NCI-H748 (cell line): Measurements from ENCODE around the gene HCN3.
"Not testable (repeated sequence)": the region's sequence is repeated elsewhere in the genome, so short reads cannot be mapped to it uniquely, and the experiment has no call there.

Source experiments
- DNase-seq: peaks from one replicate; lab custom pipeline; 2025; ENCODE audit not compliant: unreplicated experiment; lab: John Stamatoyannopoulos, UW

The HCN3 gene

DNA sequence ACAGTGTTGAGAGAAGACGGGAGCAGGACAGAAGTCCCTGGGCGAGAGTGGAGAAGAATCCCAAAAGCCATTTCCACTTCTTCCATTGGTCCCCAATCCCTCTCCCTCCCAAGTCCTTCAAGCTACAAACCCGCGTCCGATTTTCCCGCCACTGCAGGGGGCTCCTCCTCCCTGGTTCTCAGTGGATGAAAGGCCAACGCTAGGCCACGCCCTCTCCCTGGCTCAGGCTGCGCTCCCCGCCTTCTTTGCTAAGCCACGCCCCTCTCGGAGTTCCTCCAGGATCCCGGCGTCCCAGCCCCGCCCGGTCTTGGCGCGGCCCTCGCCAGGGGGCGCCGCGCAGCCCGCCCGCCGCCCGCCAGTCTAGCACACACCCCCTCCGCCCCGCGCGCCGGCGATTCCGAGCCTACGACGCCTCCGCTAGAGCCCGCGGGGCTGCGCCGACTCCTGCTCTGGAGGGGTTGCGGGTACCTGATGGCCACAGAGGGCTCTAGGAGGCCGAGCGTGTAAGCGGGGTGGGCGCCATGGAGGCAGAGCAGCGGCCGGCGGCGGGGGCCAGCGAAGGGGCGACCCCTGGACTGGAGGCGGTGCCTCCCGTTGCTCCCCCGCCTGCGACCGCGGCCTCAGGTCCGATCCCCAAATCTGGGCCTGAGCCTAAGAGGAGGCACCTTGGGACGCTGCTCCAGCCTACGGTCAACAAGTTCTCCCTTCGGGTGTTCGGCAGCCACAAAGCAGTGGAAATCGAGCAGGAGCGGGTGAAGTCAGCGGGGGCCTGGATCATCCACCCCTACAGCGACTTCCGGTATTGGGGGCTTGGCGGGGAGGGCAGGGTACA is at the start of gene HCN3:
TSS of gene HCN3 (plus strand) at position 394 of the 832 bp plus-strand sequence. CDS start at position 522, 128 bp downstream.
- DNase-seq: peak; percentile 98

DNA sequence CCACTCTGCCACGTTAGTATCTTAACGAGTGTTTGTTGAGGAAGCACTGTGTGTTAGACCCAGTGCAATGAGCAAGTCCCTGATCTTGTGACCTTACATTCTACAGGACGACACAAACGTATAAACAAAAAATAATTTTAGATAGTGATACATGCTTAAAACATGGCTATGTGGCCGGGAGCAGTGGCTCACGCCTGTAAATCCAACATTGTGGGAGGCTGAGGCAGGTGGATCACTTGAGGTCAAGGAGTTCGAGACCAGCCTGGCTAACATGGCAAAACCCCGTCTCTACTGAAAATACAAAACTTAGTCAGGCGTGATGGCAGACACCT is 49.2 kb upstream of the HCN3 start:
- no peak for DNase-seq

DNA sequence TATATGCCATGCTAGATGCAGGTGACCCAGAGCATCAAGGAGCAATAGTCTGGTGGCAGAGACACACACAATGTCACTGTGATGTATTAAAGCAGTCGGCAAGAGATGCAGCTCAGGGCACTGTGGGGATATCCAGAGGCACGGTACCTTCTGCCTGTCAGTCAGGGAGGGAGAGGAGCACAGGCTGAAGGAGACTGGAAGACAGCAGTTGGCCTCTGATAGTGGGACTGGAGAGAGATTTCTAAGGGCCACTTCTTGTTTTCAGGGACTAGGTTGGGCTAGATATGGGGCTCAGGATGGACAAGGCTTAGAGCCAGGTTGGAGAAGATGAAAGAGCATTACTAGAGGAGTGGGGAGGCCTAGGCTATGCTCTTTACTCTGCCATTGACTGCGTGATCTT is 46.0 kb upstream of the HCN3 start:
- DNase-seq: not testable (repeated sequence)

DNA sequence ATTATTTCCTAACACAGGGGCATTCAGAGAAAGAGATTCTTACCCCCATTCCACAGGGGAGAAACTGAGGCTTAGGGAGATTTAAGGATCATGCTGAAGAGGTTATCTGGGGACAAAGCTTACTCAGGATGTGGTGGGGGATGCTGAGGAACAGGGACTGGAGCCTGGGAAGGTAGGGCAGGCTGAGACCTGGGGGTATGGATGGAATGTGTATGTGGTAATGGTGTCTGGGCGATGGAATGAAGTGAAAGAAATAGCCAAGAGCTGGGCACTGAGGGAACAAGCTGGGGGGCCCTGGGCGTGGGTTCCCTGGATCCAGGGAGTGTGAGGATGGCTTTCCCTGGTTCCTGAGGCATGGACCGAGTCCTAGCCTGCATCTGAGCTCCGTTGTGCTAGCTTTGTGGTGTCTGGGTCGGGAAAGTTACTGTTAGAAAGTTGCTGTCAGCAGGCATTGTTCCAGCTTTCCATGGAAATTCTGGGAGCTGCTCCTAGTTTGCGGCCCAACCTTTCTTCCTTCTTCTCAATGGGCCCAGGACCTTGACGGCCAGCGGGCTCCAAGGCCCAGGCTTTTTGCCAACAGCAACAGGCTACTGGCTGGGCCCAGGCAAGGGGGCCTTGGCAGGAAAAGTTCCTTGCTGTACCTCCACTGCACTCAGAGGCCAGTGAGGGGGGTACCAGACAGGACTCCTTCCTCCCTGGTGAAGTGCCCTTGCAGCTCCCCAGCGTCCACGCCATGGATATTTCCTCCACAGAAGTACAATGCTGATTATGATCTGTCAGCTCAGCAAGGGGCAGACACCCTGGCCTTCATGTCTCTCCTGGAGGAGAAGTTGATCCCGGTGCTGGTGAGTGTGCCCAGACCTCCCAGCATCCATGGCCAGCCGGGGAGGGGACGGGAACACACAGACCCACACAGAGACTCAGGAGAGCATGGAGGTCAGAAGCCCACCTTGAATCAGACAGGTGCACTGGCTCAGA is 45.0 kb upstream of the HCN3 start:
- DNase-seq: not testable (repeated sequence)

DNA sequence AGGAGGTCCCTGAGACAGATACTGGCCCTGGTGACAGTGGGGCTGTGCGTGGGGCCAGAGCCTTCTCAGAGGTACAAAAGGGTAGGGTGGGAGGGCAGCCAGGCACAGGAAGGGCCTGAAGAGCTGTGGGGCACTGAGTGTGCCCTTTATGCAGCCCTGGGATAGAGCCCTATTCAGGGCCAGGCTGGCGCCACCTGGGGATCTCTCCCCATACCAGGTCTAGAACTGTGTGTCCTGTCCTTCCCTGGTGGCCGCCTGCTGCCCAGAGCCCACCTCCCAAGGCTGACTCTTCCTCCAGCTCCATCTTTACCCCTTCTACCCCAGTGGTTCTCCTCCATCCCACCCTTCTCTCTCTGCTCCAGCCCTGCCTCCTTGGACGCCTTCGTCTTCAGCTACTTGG is 43.8 kb upstream of the HCN3 start:
- not testable (repeated sequence) for DNase-seq

DNA sequence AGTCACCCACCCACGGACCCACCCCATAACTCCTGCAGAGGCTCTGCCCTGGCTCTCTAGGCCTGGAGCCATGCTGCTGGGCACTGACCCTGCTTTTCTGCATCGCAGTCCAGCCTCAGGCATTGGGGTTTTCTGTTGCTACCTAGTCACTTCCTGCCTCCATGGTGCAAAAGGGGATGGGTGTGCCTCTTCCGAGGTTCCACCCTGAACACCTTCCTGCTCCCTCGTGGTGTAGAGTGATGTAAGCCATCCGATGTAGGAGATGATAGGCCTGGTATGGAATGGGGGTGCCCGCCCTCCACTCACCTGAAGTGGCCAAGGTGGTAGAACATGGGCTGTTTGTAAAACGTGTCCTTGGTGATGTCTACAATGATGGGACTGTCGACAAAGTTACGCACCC is 41.9 kb upstream of the HCN3 start:
- DNase-seq: not testable (repeated sequence)

DNA sequence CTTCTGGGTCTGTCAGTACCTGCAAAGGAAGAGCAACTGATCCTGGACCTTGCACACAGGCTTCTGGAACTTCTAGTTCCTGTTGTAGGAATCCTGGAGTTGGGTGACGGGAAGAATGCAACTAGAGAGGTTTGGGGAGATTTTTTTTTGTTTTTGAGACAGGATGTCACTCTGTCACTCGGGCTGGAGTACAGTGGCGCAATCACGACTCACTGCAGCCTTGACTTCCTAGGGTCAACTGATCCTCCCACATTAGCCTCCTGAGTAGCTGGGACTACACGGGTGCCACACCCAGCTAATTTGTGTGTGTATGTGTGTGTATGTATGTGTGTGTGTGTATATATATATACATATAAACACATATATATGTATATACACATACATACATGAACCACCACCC is 40.8 kb upstream of the HCN3 start:
- no peak for DNase-seq

DNA sequence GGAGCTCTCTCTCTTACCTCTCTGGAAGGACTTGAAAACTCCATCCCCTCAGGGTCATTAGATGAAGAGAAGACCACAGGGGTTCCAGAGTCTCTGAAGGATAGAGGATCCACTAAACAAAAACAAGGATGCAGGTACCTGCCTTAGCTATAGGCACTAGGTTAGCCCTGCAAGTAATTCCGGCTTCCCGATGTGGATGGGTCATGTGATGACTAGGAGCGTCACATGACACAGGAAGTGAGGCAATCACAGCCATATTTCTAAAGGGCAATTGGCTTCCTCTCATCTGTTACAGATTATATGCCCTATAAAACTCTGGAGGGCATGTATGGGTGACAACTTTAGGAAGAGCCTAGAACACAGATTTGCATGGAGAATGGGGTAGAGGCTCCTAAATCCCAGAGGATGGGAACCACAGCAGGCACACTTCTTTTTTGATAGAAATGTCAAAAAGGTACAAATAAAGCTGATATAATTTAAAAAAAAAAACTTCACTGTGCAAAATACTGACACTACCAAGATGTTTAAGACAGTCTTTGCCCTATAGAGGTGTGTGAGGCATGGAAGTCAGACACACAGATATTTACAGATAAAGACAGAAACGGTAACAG is 36.1 kb upstream of the HCN3 start:
- peak; percentile 85 for DNase-seq

DNA sequence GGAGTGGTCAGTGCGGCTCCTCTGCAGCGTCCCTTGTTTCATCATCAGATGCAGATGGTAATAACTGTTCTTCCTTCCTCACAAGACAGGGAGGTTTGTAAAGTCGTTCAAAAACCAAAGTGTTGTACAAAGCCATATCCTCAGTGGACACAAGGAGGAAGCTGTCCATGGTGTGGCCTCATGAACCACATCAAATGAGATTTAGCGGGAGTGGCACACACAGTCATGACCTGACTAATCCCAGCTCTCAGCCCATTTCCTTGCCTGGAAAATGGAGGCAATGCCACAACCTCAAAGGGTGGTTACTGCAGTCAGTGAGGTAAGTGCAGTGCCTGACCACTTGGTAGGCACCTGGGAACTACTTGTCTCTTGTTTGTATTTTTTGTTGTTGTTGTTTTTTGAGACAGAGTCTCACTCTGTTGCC is 35.4 kb upstream of the HCN3 start:
- DNase-seq: no peak

DNA sequence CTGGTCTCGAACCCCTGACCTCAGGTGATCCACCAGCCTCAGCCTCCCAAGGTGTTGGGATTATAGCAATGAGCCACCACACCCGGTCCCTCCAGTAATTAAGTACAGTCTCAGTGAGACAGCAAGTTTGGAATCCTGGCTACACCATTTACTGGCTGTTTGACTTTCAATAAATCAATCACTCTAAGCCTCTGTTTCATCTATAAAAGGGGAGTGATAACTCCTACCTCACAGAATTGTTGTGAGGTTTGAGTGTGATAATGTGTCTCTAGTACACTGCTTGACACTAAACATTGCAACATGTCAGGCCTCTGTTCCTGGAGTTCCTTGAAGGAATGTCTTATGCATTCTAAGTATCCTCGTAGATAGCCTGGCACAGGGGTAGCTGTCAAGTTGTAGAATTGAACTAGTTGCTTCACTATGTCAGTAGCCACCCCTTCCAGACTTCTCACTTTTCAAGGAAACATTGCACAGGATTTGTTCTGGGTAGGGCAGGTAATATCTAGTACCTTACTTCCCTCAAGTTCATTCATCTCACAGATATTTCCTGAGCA is 34.4 kb upstream of the HCN3 start:
- DNase-seq: no peak

DNA sequence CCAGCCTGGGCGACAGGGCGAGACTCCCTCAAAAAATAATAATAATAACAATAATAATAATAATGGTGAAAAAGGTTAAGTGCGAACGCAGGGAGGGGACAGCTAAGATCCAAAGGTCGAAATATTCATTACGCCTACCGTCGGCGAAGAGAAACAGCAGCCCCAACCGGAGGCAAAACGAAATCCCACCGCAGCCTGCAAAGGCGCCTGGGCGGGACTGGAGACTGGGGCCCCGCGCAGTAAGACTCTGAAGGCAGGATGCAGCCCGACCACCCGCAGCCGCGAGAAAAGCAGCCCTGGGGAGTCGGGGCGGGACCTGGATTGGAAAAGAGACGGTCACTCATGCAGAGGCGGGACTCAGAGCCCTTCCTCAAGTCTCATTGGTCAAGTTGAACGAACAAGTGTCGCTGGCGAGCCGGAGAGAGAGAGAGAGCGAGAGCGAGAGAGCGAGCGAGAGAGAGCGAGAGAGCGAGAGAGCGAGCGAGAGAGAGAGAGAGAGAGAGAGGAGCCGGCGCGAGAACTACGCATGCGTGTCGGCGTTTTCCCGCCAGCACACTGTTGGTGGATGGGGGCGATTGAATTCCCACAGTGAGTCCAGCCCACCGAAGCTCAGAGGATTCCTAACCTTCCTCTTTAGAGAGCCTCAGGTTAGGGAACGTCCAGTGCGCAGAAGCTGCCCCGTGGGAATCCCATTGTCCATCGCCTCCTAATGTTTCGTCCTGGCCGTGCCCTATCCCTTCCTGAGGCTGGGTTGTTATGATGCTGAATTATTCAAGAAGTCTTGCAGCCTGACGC is 32.7 kb upstream of the HCN3 start:
- DNase-seq: peak; percentile 100

DNA sequence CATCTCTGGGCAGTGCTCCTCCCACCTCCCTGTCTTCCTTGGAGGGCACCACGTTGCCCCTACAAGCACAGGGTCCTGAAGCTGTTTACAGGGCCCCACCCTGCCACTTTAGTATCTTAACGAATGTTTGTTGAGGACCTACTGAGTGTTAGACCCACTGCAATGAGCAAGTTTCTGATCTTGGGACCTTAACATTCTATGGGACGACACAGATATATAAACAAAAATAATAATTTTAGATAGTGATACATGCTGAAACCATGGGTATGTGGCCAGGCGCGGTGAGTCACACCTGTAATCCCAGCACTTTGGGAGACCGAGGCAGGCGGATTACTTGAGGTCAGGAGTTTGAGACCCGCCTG is 32.1 kb upstream of the HCN3 start:
- DNase-seq: no peak

DNA sequence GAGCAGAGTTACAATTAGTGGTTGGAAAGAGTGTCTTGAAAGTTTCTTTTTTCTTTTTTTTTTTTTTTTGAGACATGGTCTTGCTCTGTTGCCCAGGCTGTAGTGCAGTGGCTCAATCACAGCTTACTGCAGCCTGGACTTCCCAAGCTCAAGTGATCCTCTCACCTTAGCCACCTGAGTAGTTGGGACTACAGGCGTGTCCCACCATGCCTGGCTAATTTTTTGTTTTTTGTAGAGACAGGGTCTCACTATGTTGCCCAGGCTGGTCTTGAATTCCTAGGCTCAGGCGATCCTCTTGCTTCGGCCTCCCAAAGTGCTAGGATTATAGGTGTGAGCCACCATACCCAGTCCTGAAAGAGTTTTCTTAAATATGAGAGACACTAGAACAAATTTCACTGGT is 30.5 kb upstream of the HCN3 start:
- DNase-seq: not testable (repeated sequence)

DNA sequence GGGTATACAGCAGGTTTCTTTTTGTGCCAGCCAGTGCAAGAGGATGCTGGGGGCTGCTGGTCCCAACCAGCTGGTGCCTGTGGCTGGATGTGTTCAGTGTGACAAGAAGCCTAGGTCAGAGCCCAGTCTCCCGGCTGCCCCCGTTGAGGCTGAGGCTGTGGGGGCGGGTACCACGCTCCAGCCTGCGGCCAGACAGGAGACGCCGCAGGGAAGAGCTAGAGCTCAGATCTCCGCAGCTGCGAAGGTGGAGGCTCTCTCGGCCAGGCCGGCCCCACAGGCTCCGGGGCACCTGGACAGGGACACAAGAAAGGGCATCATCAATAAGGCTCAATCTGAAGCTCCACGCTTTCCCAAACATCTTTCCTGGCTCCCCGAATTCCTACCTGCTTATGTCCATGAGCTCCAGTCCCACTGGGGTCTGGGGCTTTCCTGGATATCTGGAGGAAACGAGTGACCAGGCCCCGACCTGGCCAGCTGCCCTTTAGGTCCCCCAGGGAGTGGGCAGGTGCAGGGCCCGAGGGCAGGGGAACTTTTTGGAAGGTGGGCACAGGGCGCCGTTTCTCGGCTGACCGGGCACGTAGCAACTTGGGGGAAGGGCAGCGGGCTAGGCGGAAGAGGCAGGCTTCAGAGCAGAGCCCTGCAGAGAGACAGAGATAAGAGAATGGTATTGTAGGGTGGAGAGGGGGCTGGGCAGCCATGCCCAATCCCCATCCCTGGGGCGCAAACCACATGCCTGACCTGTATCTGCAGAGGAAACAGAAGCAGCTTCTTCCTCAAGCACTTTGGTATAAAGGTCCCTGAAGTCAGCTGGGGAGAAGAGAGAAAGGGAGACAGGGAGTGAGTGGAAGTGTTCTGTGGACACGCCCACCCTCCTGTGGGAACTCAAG is 29.4 kb upstream of the HCN3 start:
- no peak for DNase-seq

DNA sequence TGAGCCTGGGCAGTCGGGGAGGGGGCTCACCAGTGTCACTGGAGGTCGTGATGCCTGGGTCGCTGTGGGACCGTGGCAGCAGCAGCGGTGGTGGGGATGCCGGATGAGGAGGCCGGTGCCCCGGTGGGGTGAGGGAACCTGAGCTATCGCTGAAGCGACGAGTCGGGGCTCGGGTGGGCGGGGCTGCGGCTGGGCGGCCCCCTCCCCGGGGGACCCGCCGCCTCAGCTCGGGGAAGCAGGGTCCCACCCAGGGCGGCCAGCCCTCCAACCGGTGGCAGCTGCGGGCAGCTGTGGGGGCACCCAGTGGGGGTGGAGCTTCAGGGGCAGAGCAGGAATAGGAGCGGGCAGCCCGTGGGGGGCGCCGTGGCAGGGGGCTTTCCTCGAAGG is 27.0 kb upstream of the HCN3 start:
- DNase-seq: no peak

DNA sequence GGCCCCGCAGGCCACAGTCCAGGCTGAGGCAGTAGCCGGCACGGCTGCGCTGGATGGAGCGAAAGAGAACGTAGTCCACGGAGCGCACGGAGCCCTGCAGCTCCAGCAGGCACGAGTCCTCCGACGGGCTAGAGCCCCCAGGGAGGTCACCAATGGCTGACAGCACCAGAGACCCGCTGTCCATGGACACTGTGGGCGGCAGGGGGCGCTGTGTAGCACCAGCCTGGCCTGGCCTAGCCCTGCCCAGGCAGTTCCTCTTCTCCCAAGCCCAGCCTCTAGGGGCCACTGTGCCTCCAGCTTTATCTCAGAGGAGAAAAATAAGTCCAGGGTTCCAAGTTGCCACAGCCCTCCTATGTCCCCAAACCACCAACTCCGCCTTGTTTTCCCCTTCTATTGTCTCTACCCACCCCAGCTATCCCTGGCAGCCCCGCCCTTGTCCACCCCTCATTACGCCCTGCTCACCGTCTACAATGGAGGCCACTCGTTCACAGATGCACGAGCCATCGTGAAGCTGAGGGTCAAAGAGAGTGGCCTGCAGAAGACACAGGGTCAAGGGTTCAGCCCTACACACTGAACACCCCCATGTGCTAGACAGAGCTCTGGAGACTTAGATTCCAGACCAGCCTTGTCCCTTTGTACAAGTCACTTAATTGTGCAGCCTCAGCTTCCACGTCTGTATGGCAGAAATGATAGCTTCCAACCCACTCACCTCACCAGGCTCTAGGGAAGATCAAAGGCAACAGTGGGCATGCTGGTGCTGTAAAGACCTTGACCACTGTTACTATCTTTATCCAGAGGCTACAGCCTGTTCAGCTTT is 26.4 kb upstream of the HCN3 start:
- peak; percentile 93 for DNase-seq

DNA sequence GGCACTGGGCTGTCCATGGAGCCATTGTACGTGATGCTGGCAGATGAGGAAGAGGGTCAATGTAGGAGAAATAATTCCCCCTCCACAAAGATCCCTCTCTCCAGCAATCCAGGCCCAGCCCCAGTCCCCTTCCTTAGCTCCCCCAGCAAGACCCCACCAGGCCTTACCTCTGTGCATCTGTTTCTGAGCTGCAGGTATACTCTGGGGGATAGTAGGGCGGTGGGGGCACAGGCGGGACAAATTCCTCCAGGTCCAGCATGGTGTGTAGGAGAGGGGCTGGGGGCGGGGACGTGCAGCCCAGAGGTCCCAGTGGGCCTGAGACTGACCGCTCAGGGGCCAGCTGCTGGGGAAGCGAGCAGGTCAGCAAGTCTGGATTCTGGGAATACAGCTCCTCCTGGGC is 25.7 kb upstream of the HCN3 start:
- no peak for DNase-seq

DNA sequence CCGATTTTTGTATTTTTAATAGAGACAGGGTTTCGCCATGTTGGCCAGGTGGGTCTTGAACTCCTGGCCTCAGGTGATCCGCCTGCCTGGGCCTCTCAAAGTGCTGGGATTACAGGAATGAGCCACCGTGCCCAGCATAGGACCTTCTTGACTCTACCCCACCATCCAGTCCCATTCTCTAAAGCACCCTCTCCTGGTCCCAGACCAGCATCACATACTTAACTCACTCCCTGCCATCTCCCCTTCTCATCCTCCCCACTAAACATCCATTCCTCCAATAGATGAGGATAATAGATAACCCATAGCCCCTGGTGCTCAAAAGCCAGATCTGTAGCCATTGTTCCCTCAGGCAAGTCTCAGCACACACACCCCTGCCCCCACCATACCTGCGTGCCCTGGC is 24.1 kb upstream of the HCN3 start:
- DNase-seq: no peak

DNA sequence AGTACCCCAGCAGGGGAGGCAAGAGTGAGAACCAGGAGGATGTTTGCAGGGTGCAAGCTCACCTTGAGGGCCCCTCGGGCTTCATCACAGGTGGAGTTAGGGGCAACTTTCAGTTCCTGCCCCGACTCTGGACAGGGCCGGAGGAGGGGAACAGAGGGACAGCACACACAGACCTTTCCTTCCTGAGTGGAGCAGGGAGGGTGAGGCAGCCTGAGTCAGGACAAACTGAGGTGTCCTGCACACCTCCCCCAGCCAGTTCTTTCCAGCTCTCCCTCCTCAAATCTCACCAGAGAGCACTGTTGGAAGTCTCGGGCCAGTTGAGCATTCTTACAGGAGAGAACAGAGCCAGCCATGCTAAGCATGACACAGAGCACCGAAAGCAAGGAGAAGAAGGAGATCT is 23.5 kb upstream of the HCN3 start:
- no peak for DNase-seq
